Measurements from ENCODE around the gene CACNA2D3. TPM values are rescaled to one million over a fixed set of nuclear protein-coding genes. Genes with fewer than 3 reads are reported as not detected.

Gene CACNA2D3
- total RNA-seq, 1 donor from 2014 or later: 3.6 TPM

DNA sequence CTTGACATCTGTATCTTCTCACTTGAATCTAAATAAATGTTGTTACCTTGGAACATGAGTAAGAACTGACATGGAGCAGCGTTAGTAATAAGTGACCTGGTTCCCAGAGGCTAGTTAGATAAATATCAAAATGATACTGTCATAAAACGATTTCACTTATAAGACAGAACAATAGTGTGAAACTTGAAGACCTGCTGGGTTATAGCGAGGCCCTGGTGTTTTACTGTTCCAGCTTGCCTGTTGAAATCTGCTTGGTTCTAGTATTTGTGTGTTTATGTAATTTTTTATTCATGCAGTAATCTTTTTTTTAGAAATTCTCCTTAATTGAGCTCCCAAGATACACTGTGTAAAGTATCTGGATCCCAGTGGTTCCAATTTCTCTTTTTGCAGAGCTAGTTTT lies 129.4 kb downstream of the CACNA2D3 start:
- Histone ChIP-seq H3K36me3 (no peaks in the 10 kb centered on the region), H3K9me3 (no peaks in the 10 kb centered on the region), H3K4me1 (no peaks in the 10 kb centered on the region), H3K27me3 (ENCODE audit: low read depth) (no peaks in the 10 kb centered on the region), H3K4me3 (no peak overlapping the region), H3K27ac (no peak overlapping the region)
- ATAC-seq (no peak), DNase-seq (no peak)
- TF ChIP-seq, protein P1, sequence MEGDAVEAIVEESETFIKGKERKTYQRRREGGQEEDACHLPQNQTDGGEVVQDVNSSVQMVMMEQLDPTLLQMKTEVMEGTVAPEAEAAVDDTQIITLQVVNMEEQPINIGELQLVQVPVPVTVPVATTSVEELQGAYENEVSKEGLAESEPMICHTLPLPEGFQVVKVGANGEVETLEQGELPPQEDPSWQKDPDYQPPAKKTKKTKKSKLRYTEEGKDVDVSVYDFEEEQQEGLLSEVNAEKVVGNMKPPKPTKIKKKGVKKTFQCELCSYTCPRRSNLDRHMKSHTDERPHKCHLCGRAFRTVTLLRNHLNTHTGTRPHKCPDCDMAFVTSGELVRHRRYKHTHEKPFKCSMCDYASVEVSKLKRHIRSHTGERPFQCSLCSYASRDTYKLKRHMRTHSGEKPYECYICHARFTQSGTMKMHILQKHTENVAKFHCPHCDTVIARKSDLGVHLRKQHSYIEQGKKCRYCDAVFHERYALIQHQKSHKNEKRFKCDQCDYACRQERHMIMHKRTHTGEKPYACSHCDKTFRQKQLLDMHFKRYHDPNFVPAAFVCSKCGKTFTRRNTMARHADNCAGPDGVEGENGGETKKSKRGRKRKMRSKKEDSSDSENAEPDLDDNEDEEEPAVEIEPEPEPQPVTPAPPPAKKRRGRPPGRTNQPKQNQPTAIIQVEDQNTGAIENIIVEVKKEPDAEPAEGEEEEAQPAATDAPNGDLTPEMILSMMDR (IDR thresholded peaks at IDR 0.05): no peak
- intact Hi-C loops (cut with DNase I): no loop called here

DNA sequence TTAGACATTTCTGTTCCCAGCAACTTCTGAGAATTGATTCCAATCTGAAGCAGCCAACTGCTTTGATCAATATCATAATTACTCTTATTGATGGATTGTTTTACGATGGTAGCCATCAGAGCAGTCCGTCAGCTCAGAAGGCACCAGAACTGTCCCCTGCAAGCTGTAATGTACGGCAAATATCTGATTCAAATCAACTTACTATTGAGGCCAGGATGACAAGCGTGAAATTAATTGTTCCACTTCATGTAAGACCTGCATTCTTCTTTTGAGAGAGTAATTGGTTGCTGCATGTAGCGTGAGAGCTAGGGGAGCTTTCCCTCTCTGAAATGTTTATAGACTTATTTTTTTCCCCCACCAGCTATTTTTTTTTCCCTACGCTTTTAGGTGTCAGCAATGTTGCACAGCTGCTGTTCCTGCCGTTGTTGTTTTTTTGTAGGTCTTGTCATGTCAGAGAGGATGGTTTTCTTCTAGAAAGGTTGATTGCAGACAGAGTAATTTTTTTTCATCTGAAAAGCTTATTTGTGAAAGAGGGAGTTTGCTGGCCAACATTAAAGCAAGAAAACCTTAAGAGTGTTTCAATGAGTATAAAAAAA lies 134.9 kb downstream of the CACNA2D3 start:
- no peaks in the 10 kb centered on the region for H3K9me3 ChIP-seq
- H3K4me3 ChIP-seq: no peak overlapping the region
- H3K27me3 ChIP-seq (ENCODE audit: low read depth): no peaks in the 10 kb centered on the region
- no peak overlapping the region for H3K27ac ChIP-seq
- intact Hi-C loops (cut with DNase I): no loop called here
- TF ChIP-seq, protein P1 (IDR thresholded peaks at IDR 0.05): no peak
- no peaks in the 10 kb centered on the region for H3K36me3 ChIP-seq
- ATAC-seq (no peak), DNase-seq (no peak)
- H3K4me1 ChIP-seq: no peaks in the 10 kb centered on the region

DNA sequence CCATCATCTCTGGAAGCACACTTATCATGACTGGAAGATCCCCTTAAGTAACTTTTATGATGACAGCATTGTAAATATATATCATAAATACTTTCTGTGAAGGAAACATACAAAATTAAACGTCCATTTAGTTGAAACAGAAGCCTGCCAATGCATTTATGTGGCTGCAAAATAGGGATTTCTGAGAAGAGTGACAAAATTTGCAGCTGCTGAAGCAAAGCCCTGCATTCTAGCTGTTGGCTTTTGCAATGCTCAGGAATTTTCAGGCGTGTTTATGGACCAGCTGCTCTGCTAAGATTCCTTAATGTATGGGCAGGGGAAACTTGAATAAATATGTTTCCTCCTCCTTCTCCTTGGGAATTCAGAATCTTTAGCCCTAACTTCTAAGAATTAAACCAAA lies 137.3 kb downstream of the CACNA2D3 start:
- Histone ChIP-seq H3K27ac (no peak overlapping the region), H3K36me3 (no peaks in the 10 kb centered on the region), H3K4me3 (no peak overlapping the region), H3K9me3 (no peaks in the 10 kb centered on the region), H3K27me3 (ENCODE audit: low read depth) (no peaks in the 10 kb centered on the region), H3K4me1 (no peaks in the 10 kb centered on the region)
- ATAC-seq: no peak
- no peak for DNase-seq
- TF ChIP-seq, protein P1 (IDR thresholded peaks at IDR 0.05): no peak
- intact Hi-C loops (cut with DNase I): no loop called here

DNA sequence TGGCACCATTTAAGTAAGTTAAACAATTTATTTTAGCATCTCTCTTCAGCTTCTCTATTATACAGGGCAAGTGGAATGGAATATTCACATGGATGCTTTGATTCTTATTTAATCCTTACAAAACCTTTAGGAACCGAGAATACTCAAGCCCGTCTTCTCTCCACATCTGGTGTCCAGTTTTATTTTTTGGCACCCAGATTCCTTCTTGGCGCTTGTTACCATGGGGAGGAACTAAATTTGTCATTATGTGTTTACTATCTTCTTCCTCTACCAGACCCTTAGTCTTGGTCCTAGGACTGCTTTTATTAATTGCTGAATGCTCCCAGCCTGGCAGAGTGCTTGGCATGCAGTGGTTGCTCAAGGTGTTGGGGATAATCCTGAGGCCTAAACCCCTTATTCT lies 138.8 kb downstream of the CACNA2D3 start:
- H3K4me3 ChIP-seq: no peak overlapping the region
- H3K27me3 ChIP-seq (ENCODE audit: low read depth): no peaks in the 10 kb centered on the region
- ATAC-seq (no peak), DNase-seq (no peak)
- no peak overlapping the region for H3K27ac ChIP-seq
- H3K4me1 ChIP-seq: no peaks in the 10 kb centered on the region
- intact Hi-C loops (cut with DNase I): no loop called here
- no peaks in the 10 kb centered on the region for H3K9me3 ChIP-seq
- H3K36me3 ChIP-seq: no peaks in the 10 kb centered on the region
- TF ChIP-seq, protein P1 (IDR thresholded peaks at IDR 0.05): no peak

DNA sequence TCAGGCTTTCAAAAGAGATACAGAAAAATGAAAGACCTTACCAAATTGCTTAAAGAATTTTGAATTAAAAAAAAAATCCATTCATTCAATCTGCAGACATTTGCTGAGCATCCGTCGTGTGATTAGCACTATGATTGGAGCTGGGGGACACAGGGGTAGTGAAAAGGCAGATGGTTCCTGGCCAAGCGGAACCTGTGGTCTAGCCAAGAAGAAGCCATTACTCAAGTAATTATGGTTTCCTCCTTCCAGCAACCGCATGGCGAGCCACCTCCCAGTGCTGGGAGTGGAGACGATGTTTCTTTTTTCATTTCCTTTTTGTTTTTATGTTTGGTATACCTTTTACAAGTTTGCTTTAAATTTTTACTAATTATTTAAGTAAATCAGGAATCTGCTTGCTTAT lies 140.2 kb downstream of the CACNA2D3 start:
- H3K27ac ChIP-seq: no peak overlapping the region
- intact Hi-C loops (cut with DNase I): no loop called here
- no peak for ATAC-seq

More for the DNA sequence above, 140.2 kb downstream of the CACNA2D3 start:
- H3K4me3 ChIP-seq: no peak overlapping the region
- no peaks in the 10 kb centered on the region for H3K4me1 ChIP-seq
- TF ChIP-seq, protein P1 (IDR thresholded peaks at IDR 0.05): no peak
- H3K27me3 ChIP-seq (ENCODE audit: low read depth): no peaks in the 10 kb centered on the region
- H3K36me3 ChIP-seq: no peaks in the 10 kb centered on the region
- H3K9me3 ChIP-seq: no peaks in the 10 kb centered on the region
- DNase-seq: no peak
